Fibroblast of lung (primary cell): Measurements from ENCODE around the gene ZNF211. TPM values are rescaled to one million over a fixed set of nuclear protein-coding genes. Genes with fewer than 3 reads are reported as not detected.

ENCODE experiments used
- DNase-seq, 2 donors: peaks; one replicate each; pipeline versions ENCODE4 v3.0.0 to v3.0.0-alpha.2; 2010; ENCODE audit warnings: low read depth in 2 of 2
- H2AFZ ChIP-seq: 2 replicates; pipeline ENCODE4 v1.5.1; 2012; ENCODE audit warnings: low read length, control low read depth, inconsistent platforms
- H3K27ac ChIP-seq: 2 replicates; pipeline ENCODE4 v1.5.1; 2011; ENCODE audit warnings: low read length, control low read depth; ENCODE audit not compliant: insufficient read depth
- H3K27me3 ChIP-seq: 2 replicates; pipeline ENCODE4 v1.5.1; 2011; ENCODE audit warnings: mild to moderate bottlenecking, low read length; ENCODE audit not compliant: control insufficient read depth, insufficient read depth
- H3K36me3 ChIP-seq: 2 replicates; pipeline ENCODE4 v1.5.1; 2011; ENCODE audit warnings: low read length; ENCODE audit not compliant: control insufficient read depth, insufficient read depth
- H3K4me1 ChIP-seq: 2 replicates; pipeline ENCODE4 v1.5.1; 2011; ENCODE audit warnings: low read length; ENCODE audit not compliant: control insufficient read depth, insufficient read depth; ENCODE audit errors: extremely low read depth
- H3K4me2 ChIP-seq: 2 replicates; pipeline ENCODE4 v1.5.1; 2011; ENCODE audit warnings: low read length, control low read depth; ENCODE audit not compliant: insufficient read depth; ENCODE audit errors: extremely low read depth
- H3K4me3 ChIP-seq, 4 experiments: fragments of 200-600 bp in 1 of 4; sonication (generic) in 1 of 4; replicated peaks in 1 of 4; 2 replicates each; pipeline ENCODE4 v1.5.1; 2011 to 2016; ENCODE audit warnings: low read length in 4 of 4, low read depth in 3 of 4, mild to moderate bottlenecking in 3 of 4, control low read depth in 2 of 4, inconsistent platforms in 1 of 4, mixed read lengths in 1 of 4; ENCODE audit not compliant: insufficient read depth in 1 of 4; ENCODE audit errors: control extremely low read depth in 1 of 4
- H3K79me2 ChIP-seq: 2 replicates; pipeline ENCODE4 v1.5.1; 2012; ENCODE audit warnings: mild to moderate bottlenecking, low read length, inconsistent platforms; ENCODE audit not compliant: control insufficient read depth, insufficient read depth
- H3K9ac ChIP-seq: 2 replicates; pipeline ENCODE4 v1.5.1; 2011; ENCODE audit warnings: mild to moderate bottlenecking, low read length, control low read depth; ENCODE audit not compliant: insufficient read depth
- H3K9me3 ChIP-seq: 2 replicates; pipeline ENCODE4 v1.5.1; 2012; ENCODE audit warnings: low read depth, low read length; ENCODE audit not compliant: control insufficient read depth, insufficient read depth
- H4K20me1 ChIP-seq: 2 replicates; pipeline ENCODE4 v1.5.1; 2011; ENCODE audit warnings: low read length; ENCODE audit not compliant: control insufficient read depth, insufficient read depth; ENCODE audit errors: extremely low read depth
- CTCF ChIP-seq, 2 donors: IDR thresholded peaks in 1 of 2; conservative IDR thresholded peaks in 1 of 2; 1 replicate in 1 of 2; 2 replicates in 1 of 2; pipeline ENCODE4 v1.5.1; 2011 to 2012; ENCODE audit warnings: low read length in 2 of 2, control low read depth in 1 of 2, inconsistent platforms in 1 of 2, low read depth in 1 of 2, mild to moderate bottlenecking in 1 of 2
- EZH2 ChIP-seq: IDR thresholded peaks from 2 replicates; pipeline ENCODE4 v1.5.1; 2012; ENCODE audit warnings: low read length, control low read depth, mild to moderate bottlenecking; ENCODE audit errors: missing control alignments
- polyA plus RNA-seq, 2 donors: library from polyadenylated mRNA; depleted of rRNA in 1 of 2; stranded (reverse) in 1 of 2; unstranded in 1 of 2; fragments of >200 nt; gene quantifications; 2 replicates each; pipeline ENCODE4 v1.2.1, GENCODE V29; 2011 to 2012; ENCODE audit warnings: missing spikeins in 1 of 2
- total RNA-seq: library from RNA; depleted of rRNA; stranded (reverse); fragments of >200 nt; gene quantifications from 2 replicates; pipeline ENCODE4 v1.2.1, GENCODE V29; 2014

ZNF211 gene
- total and polyA plus RNA-seq, 2 donors (not counting 1 experiment from before 2014, with no cell fraction given): 9.1 to 16.8 TPM

DNA sequence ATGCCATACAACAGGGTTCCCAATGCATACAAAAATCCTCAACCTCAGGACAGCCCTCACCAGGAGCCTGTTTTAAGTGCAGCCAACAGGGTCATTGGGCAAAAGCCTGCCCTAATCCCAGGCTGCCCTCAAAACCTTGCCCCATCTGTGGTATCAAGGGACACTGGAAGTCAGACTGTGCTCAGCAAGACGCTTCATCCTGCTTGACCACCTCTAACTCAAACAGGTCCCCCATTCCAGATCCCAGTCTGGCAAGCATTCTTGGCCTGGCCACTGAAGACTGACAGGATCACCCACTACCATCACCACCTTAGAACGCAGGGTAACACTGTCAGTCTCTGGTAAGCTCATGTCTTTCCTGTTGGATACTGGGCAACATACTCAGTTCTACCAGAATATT lies 20.7 kb downstream of the ZNF211 start:
- no peaks in the 10 kb centered on the region for H3K4me1 ChIP-seq
- TF ChIP-seq EZH2 (no peak), CTCF (conservative IDR thresholded peaks at IDR 0.05 in 1 of 2, IDR thresholded peaks at IDR 0.05 in 1 of 2; ENCODE audit: low read depth in 1 of 2, low read length in 2 of 2) (no peak)
- H3K4me3 ChIP-seq: no peak overlapping the region

GRCh38 chr19:57655443-57655842 lies 22.5 kb downstream of the ZNF211 start:
- no peaks in the 10 kb centered on the region for H3K27me3 ChIP-seq
- no peak overlapping the region for H3K4me2 ChIP-seq
- no peaks in the 10 kb centered on the region for H4K20me1 ChIP-seq
- H3K9ac ChIP-seq: no peak overlapping the region
- H3K27ac ChIP-seq: no peak overlapping the region
- no peak overlapping the region for H2AFZ ChIP-seq
- H3K4me1 ChIP-seq: no peaks in the 10 kb centered on the region
- H3K36me3 ChIP-seq: no peaks in the 10 kb centered on the region
- TF ChIP-seq EZH2: no peak
- no peak for TF ChIP-seq CTCF (conservative IDR thresholded peaks at IDR 0.05 in 1 of 2, IDR thresholded peaks at IDR 0.05 in 1 of 2; ENCODE audit: low read depth in 1 of 2, low read length in 2 of 2)
- DNase-seq: no peak
- no peaks in the 10 kb centered on the region for H3K79me2 ChIP-seq
- no peak overlapping the region for H3K4me3 ChIP-seq
- no peaks in the 10 kb centered on the region for H3K9me3 ChIP-seq

More for the DNA sequence above, 20.7 kb downstream of the ZNF211 start:
- Histone ChIP-seq H2AFZ (no peak overlapping the region), H3K36me3 (no peaks in the 10 kb centered on the region), H3K27ac (no peak overlapping the region), H3K9me3 (no peaks in the 10 kb centered on the region), H3K9ac (no peak overlapping the region), H4K20me1 (no peaks in the 10 kb centered on the region), H3K79me2 (no peaks in the 10 kb centered on the region), H3K4me2 (no peak overlapping the region), H3K27me3 (no peaks in the 10 kb centered on the region)
- no peak for DNase-seq

GRCh38 chr19:57656346-57656745 lies 23.4 kb downstream of the ZNF211 start:
- Histone ChIP-seq H4K20me1 (no peaks in the 10 kb centered on the region), H3K27ac (no peak overlapping the region), H3K9ac (no peak overlapping the region), H3K79me2 (no peaks in the 10 kb centered on the region), H3K36me3 (no peaks in the 10 kb centered on the region), H3K27me3 (no peaks in the 10 kb centered on the region), H3K4me2 (no peak overlapping the region), H2AFZ (no peak overlapping the region), H3K4me1 (no peaks in the 10 kb centered on the region), H3K9me3 (no peaks in the 10 kb centered on the region), H3K4me3 (no peak overlapping the region)
- no peak for TF ChIP-seq CTCF (conservative IDR thresholded peaks at IDR 0.05 in 1 of 2, IDR thresholded peaks at IDR 0.05 in 1 of 2; ENCODE audit: low read depth in 1 of 2, low read length in 2 of 2)
- TF ChIP-seq EZH2: no peak
- DNase-seq: no peak
